HCT116 (cell line): ENCODE data around the gene AKT1. TPM values are rescaled to one million over a fixed set of nuclear protein-coding genes. Genes with fewer than 3 reads are reported as not detected.

Experiments
- ATAC-seq: fragments of 200-7000 bp; cut with Tn5 transposase; 2 replicates; pipeline ENCODE4 v1.9.1; 2020; ENCODE audit warnings: mild to moderate bottlenecking, moderate library complexity
- BruUV-seq: library from RNA; stranded (reverse); fragments of 400-500 nt; replicated peaks from 2 replicates; lab custom pipeline; 2021; lab: Mats Ljungman, UMichigan
- CTCF ChIA-PET: fragments of 300-600 bp; sonication (Branson Sonifier 250); formaldehyde crosslinking; loops from one replicate; lab custom pipeline; 2021; ENCODE audit warnings: antibody characterized with exemption; lab: Charles Lee
- POLR2A ChIA-PET: fragments of 300-600, 350-600 bp; sonication (Branson Sonifier 250); formaldehyde crosslinking; loops from one replicate; lab custom pipeline; 2021; ENCODE audit warnings: antibody characterized with exemption; lab: Charles Lee
- RAD21 ChIA-PET, 2 experiments: fragments of 300-600 bp; sonication (Branson Sonifier 250); formaldehyde crosslinking; loops; one replicate each; lab custom pipeline; 2023; ENCODE audit warnings: low total read pairs in 2 of 2; ENCODE audit not compliant: uncharacterized antibody in 2 of 2, unreplicated experiment in 2 of 2, low non-redundant PET in 1 of 2; lab: Charles Lee
- DNase-seq: peaks from one replicate; pipeline ENCODE4 v3.0.0-alpha.2; 2010; ENCODE audit warnings: low read depth, low spot score
- H2AFZ ChIP-seq: fragments of 200-600 bp; shearing (Covaris generic), sonication (generic); 2 replicates; pipeline ENCODE4 v1.6.1; 2017; ENCODE audit warnings: low read depth, mixed run types, mixed read lengths, antibody characterized with exemption, low read length; ENCODE audit not compliant: poor library complexity, severe bottlenecking
- H3K27ac ChIP-seq: 2 replicates; pipeline ENCODE4 v1.5.1; 2012; ENCODE audit warnings: low read depth, low read length
- H3K27me3 ChIP-seq: fragments of 200-600 bp; sonication (generic); 2 replicates; pipeline ENCODE4 v1.6.1; 2016; ENCODE audit warnings: mixed run types, low read length, mixed read lengths; ENCODE audit not compliant: insufficient read depth
- H3K36me3 ChIP-seq, 2 experiments: fragments of 200-500 bp in 1 of 2; fragments of 200-600 bp in 1 of 2; sonication (Bioruptor generic) in 1 of 2; sonication (generic) in 1 of 2; 2 replicates each; pipeline versions ENCODE4 v1.5.1 to v1.6.1; 2014 to 2016; ENCODE audit warnings: low read length in 2 of 2, inconsistent platforms in 1 of 2, mixed read lengths in 1 of 2, mixed run types in 1 of 2; ENCODE audit not compliant: insufficient read depth in 2 of 2, control insufficient read depth in 1 of 2
- H3K4me1 ChIP-seq, 2 experiments: fragments of 200-600 bp in 1 of 2; sonication (generic) in 1 of 2; 2 replicates each; pipeline versions ENCODE4 v1.5.1 to v1.6.1; 2012 to 2017; ENCODE audit warnings: low read length in 2 of 2, inconsistent platforms in 1 of 2, mild to moderate bottlenecking in 1 of 2, mixed read lengths in 1 of 2, mixed run types in 1 of 2, moderate library complexity in 1 of 2; ENCODE audit not compliant: insufficient read depth in 2 of 2, control insufficient read depth in 1 of 2
- H3K4me2 ChIP-seq: fragments of 200-600 bp; sonication (generic); 2 replicates; pipeline ENCODE4 v1.6.1; 2017; ENCODE audit warnings: mixed run types, low read length, mixed read lengths
- H3K4me3 ChIP-seq, 2 experiments: fragments of 200-600 bp in 1 of 2; sonication (generic) in 1 of 2; replicated peaks in 1 of 2; 2 replicates each; pipeline ENCODE4 v1.5.1; 2011 to 2016; ENCODE audit warnings: low read length in 2 of 2, control low read depth in 1 of 2, low read depth in 1 of 2, mild to moderate bottlenecking in 1 of 2, mixed read lengths in 1 of 2, mixed run types in 1 of 2
- H3K79me2 ChIP-seq: fragments of 200-600 bp; sonication (generic); 2 replicates; pipeline ENCODE4 v1.6.1; 2017; ENCODE audit warnings: mild to moderate bottlenecking, mixed run types, low read length, moderate library complexity, mixed read lengths; ENCODE audit not compliant: insufficient read depth
- H3K9ac ChIP-seq: fragments of 200-600 bp; sonication (generic); 2 replicates; pipeline ENCODE4 v1.6.1; 2016; ENCODE audit warnings: low read length, mixed read lengths
- H3K9me2 ChIP-seq: fragments of 200-600 bp; sonication (generic), shearing (Covaris generic); 2 replicates; pipeline ENCODE4 v1.6.1; 2017; ENCODE audit warnings: mixed run types, mild to moderate bottlenecking, moderate library complexity; ENCODE audit not compliant: insufficient read depth
- H3K9me3 ChIP-seq, 2 experiments: fragments of 200-500 bp in 1 of 2; fragments of 200-600 bp in 1 of 2; sonication (Bioruptor generic) in 1 of 2; sonication (generic) in 1 of 2; 2 replicates each; pipeline ENCODE4 v1.6.1; 2014 to 2017; ENCODE audit warnings: low read length in 2 of 2, mixed read lengths in 2 of 2, inconsistent platforms in 1 of 2, low read depth in 1 of 2, mild to moderate bottlenecking in 1 of 2, mixed run types in 1 of 2, moderate library complexity in 1 of 2; ENCODE audit not compliant: control insufficient read depth in 1 of 2, insufficient read depth in 1 of 2
- H4K20me1 ChIP-seq: fragments of 200-600 bp; sonication (generic), shearing (Covaris generic); 2 replicates; pipeline ENCODE4 v1.6.1; 2017; ENCODE audit warnings: mixed run types, mild to moderate bottlenecking, moderate library complexity; ENCODE audit not compliant: insufficient read depth
- ATF3 ChIP-seq: IDR thresholded peaks from 2 replicates; pipeline ENCODE4 v1.6.1; 2012
- CBX3 ChIP-seq: IDR thresholded peaks from 2 replicates; pipeline ENCODE4 v1.6.1; 2012; ENCODE audit warnings: low read depth
- CTCF ChIP-seq, 3 experiments: fragments of 200-600 bp in 1 of 3; sonication (generic) in 1 of 3; IDR thresholded peaks in 2 of 3; conservative IDR thresholded peaks in 1 of 3; 2 replicates each; pipeline ENCODE4 v1.5.1; 2012 to 2017; ENCODE audit warnings: low read depth in 2 of 3, low read length in 2 of 3, antibody characterized with exemption in 1 of 3, borderline replicate concordance in 1 of 3, control low read depth in 1 of 3, mild to moderate bottlenecking in 1 of 3, mixed read lengths in 1 of 3, mixed run types in 1 of 3, moderate library complexity in 1 of 3; ENCODE audit not compliant: insufficient read depth in 1 of 3
- ELF1 ChIP-seq: IDR thresholded peaks from 2 replicates; pipeline ENCODE4 v1.6.1; 2012; ENCODE audit warnings: low read depth, borderline replicate concordance
- EZH2 ChIP-seq: fragments of 200-600 bp; sonication (generic); IDR thresholded peaks from 2 replicates; pipeline ENCODE4 v1.6.1; 2017; ENCODE audit warnings: antibody characterized with exemption, mixed run types
- EZH2phosphoT487 ChIP-seq: fragments of 200-600 bp; IDR thresholded peaks from 2 replicates; pipeline ENCODE4 v1.6.1; 2018; ENCODE audit warnings: antibody characterized with exemption, borderline replicate concordance
- JUND ChIP-seq: IDR thresholded peaks from 2 replicates; pipeline ENCODE4 v1.6.1; 2012
- POLR2AphosphoS5 ChIP-seq: IDR thresholded peaks from 2 replicates; pipeline ENCODE4 v1.6.1; 2011; ENCODE audit warnings: mild to moderate bottlenecking, low read depth, low read length, moderate library complexity
- RAD21 ChIP-seq: IDR thresholded peaks from 2 replicates; pipeline ENCODE4 v1.6.1; 2012; ENCODE audit warnings: low read depth, mild to moderate bottlenecking
- SP1 ChIP-seq: IDR thresholded peaks from 2 replicates; pipeline ENCODE4 v1.6.1; 2012; ENCODE audit warnings: low read depth
- TCF7L2 ChIP-seq: IDR thresholded peaks from 2 replicates; pipeline ENCODE4 v1.7.0; 2011; ENCODE audit warnings: borderline replicate concordance, inconsistent platforms; ENCODE audit not compliant: insufficient read depth, insufficient read length; ENCODE audit errors: extremely low read depth
- YY1 ChIP-seq: IDR thresholded peaks from 2 replicates; pipeline ENCODE4 v1.6.1; 2011; ENCODE audit warnings: low read length, low read depth, moderate library complexity, mild to moderate bottlenecking; ENCODE audit not compliant: insufficient replicate concordance; ENCODE audit errors: extremely low read depth
- ZBTB33 ChIP-seq: IDR thresholded peaks from 2 replicates; pipeline ENCODE4 v1.6.1; 2011; ENCODE audit warnings: mild to moderate bottlenecking, low read length, moderate library complexity; ENCODE audit not compliant: insufficient replicate concordance; ENCODE audit errors: extremely low read depth
- ZFX ChIP-seq: fragments of 450-650 bp; IDR thresholded peaks from 2 replicates; pipeline ENCODE4 v1.6.1; 2017
- intact Hi-C: fragments of 100-400 bp; cut with micrococcal nuclease; formaldehyde crosslinking; loops from 2 replicates; pipeline ENCODE4 v1.10.0; 2022
- total RNA-seq: library from RNA; stranded (reverse); gene quantifications from one replicate; pipeline ENCODE4 v1.2.1, GENCODE V29; 2021; ENCODE audit not compliant: unreplicated experiment

Gene AKT1
- total RNA-seq, 1 experiment from 2014 or later, result 152 TPM

GRCh38 chr14:104754213-104754851 is 41.2 kb downstream of the AKT1 start:
- Histone ChIP-seq H3K9me2 (no peaks in the 10 kb centered on the region), H3K27ac (peak overlapping the region; percentile 90)
- intact Hi-C loops, result no loop called here
- no peak for TF ChIP-seq POLR2AphosphoS5
- TF ChIP-seq ZBTB33, result no peak
- TF ChIP-seq ATF3, result no peak
- TF ChIP-seq TCF7L2, result no peak
- no peak for TF ChIP-seq SP1
- no peak for TF ChIP-seq ZFX
- no peak for TF ChIP-seq RAD21
- no peak for TF ChIP-seq JUND
- TF ChIP-seq CBX3, result no peak
- no peak for TF ChIP-seq YY1
- TF ChIP-seq EZH2, result no peak
- TF ChIP-seq EZH2phosphoT487, result no peak
- no peak for TF ChIP-seq ELF1
- no peak for TF ChIP-seq CTCF (IDR thresholded peaks at IDR 0.05 in 2 of 3, conservative IDR thresholded peaks at IDR 0.05 in 1 of 3; ENCODE audit: borderline replicate concordance in 1 of 3, insufficient read depth in 1 of 3, low read depth in 2 of 3, low read length in 2 of 3)
- TF ChIP-seq, all 23 proteins: peak for 0
- H3K4me1 ChIP-seq, result peaks cover 19 to 28% of the 10 kb centered on the region in 2 experiments
- BruUV-seq, result no TSS peak
- H3K4me3 ChIP-seq, result peak overlapping the region; percentile 97 to 99
- H3K36me3 ChIP-seq, result peaks cover 19 to 21% of the 10 kb centered on the region in 2 experiments; a peak in 3 of 4 replicates
- peak overlapping the region; percentile 99 for H3K4me2 ChIP-seq
- H3K79me2 ChIP-seq, result peaks cover 53% of the 10 kb centered on the region
- H3K27me3 ChIP-seq, result no peaks in the 10 kb centered on the region
- ATAC-seq (no peak), DNase-seq (no peak)
- CTCF ChIA-PET, result interaction anchor here (1.0 kb wide), 1 partner anchor 14 kb away, joined by 3 read pairs; no protein-coding TSS in a partner anchor
- H3K9me3 ChIP-seq, result no peaks in the 10 kb centered on the region
- RAD21 ChIA-PET, result no interaction called here
- POLR2A ChIA-PET, result interaction anchor here (1.6 kb wide), 1 partner anchor 12 kb away, joined by 3 read pairs; no protein-coding TSS in a partner anchor
- no peak overlapping the region for H2AFZ ChIP-seq
- H4K20me1 ChIP-seq, result no peaks in the 10 kb centered on the region
- H3K9ac ChIP-seq, result peak overlapping the region; percentile 100
